Fibroblast of skin of scalp (primary cell): ENCODE results near the gene KCNJ14.

Source experiments
- DNase-seq: peaks from one replicate; pipeline ENCODE4 v3.0.0-alpha.2; 2013

The KCNJ14 gene

DNA sequence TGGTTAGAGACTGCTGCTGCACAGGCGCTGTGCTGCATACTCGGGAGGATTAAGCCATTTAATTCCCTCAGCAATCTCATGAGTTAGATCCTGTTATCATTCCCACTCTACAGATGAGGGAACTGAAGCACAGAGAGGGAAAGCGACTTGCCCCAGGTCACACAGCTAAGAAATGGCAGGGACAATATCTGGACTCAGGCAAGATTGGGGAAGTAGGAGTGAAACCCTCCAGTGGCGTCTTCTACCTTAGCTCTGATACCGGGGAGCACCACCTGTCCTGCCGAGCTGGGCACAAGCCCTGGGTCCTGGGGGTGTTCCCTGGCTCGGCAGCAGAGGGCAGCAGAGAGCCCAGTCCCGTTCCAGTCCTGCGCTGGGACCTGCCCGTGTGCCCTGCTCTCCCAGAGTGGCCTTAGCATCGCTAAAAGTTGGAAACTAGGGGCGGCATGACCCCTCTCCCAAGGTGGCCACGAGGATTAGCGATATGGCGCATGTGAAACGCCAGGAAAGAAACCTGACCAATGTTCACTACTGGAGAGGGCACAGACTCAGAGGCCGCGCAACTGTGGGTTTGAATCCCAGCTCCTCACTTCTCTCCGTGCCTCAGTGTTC, 34.3 kb downstream of the KCNJ14 start:
- peak; percentile 61 for DNase-seq

DNA sequence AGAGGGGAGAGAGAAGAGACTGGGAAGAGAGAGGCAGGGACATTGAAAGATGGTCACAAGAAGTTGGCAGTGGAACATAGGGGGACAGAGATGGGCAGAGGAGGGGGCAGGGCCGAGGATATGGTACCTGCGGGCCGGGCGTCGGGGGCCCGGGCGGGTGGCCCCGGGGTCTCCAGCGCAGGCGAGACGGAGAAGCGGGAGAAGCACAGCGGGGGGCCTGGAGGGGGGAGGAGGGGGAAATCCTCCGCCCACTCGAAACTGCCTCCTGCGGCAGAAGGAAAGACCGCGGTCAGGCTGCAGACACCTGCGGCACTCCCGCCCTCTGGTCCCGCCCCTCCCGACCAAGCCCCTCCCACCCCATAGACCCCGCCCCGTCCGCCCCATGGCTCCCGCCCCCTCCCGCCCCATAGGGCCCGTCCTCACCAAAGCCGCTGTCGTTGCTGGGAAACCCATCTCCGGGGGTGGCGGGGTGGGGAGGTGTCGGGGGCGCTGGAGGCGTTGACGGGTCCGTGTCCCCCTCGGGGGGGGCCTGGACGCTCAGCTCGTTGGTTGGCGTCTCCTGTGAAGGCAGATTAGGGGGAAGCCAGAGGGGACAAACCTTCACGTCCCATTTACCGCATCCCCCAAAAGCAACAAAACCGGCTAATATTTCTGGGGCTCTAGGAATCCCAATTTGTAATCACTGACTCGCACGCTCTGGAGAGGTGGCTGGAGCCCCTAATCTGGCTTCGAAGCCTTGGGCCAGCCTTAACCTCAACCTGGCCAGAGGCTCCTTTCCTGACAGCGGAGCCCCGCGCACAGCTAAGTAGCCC, 35.8 kb downstream of the KCNJ14 start:
- peak; percentile 23 for DNase-seq

DNA sequence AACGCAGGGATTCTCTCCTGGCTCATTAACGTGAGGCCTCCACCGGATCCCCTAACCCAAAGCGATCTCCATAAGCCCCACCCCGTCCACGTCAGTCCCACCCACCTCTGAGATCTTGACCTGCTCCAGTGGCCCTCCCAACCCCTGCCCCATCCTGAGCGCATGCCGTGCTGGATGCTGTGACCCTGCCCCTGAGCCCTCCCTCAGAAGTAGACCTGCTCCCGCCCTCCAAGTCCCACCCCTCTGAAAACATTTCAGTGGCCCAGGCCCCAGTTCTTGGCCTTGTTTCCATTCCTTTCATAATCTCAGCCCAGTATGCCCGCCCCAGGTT, 36.4 kb downstream of the KCNJ14 start:
- no peak for DNase-seq

- peak; percentile 98 for DNase-seq
Observed at GRCh38 chr19:48492925-48493717, 37.7 kb downstream of the KCNJ14 start.

DNA sequence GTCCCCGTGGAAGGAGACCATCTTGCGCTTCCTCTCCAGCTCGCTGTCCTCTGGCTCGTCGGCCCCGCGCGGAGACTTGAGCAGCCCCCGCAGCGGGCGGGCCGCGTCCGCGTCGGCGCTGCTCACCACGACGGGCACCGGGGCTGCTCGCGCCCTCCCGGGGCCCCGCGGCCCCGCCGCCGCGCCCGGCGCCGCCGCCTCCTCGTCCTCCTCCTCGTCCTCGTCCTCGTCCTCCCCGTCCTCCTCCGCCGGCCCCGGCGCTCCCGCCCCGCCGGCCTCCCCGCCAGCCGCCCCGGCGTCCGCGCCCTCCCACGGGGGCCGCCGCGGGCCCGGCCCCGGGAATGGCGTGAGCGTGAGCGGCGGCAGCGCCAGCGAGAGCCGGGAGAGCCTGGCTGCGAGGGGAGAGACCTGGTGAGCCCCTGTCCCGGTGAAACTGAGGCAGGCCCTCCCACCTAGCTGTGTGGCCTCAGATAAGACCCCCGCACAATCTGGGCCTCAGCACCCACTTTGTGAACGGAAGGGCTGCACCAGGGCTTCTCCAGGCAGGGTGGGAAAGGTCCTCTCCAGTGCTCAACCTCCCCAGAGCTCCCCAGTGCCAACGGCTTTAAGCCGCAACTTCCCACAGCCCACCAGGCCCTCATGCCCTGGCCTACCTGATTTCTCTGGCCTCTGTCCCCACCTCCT, 38.5 kb downstream of the KCNJ14 start:
- no peak for DNase-seq

- no peak for DNase-seq
Observed at GRCh38 chr19:48495396-48495795, 40.0 kb downstream of the KCNJ14 start.

GRCh38 chr19:48496959-48497727, 41.8 kb downstream of the KCNJ14 start:
- DNase-seq = no peak

- no peak for DNase-seq
Observed at GRCh38 chr19:48497728-48498594, 42.6 kb downstream of the KCNJ14 start.

DNA sequence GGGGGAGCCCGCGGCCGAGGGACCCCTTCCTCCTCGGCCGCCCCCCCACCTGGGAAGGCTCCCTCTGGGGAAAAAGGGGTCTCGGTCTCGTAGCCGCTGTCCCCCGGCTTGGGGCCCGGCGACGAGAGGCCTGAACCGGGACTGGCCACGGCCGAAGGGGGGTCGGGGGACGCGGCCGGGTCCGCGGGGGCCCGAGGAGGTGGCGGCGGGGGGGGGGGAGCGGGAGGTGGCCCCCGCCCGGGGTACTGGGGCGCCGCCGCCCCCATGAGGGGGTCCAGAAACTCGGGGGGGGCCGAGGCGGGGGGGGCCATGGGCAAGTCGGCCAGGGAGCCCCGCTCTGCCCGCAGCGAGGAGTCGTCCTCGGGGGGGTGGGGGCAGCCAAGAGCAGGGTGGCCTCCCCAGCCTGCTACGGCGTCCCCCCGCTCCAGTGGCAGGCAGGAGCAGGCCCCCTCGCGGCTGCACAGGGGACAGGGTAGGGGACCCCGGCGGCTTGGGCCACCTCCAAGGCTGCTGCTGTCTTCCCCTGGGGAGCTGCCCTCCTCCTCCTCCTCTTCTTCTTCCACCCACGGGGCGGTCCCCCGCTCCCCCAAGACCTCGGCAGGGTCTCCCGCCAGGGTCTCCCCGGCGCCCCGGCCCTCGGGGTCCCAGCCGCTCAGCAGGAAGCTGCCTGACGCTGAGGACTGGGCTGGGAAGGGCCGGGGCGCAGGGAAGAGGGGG, 43.4 kb downstream of the KCNJ14 start:
- no peak for DNase-seq

DNA sequence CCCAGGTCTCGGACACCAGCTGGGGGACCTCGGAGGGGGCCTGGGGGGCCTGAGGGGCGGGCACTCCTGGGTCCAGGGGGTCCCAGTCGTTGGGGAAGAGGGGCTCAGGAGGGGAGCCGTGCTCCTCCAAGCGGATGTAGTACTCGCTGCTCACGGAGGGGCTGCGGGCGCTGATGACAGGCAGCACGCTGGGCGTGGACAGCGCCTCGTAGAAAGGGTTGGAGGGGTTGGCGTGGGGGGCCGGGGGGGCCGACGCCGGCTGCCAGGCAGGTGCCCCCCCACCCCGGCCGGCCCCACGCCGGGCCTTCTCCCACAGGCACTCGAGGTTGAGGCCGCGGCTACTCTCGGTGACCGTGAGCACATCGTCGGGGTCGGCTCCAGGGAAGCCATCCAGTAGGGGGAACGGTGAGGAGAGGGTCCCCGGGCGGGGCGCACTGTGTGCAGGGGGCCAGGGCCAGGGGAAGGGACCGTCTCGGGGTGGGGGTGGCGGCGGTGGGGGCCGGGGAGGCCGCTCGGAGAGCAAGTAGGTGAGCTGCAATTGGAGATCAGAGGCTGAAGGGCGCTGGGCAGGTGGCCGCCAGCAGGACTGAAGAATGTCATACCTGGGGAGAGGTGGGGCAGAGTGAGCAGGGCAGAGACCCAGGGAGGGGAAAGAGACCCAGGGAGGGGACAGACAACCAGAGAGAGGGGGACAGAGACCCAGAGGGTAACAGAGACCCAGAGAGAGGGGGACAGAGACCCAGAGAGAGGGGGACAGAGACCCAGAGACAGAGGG, 44.1 kb downstream of the KCNJ14 start:
- DNase-seq = no peak

DNA sequence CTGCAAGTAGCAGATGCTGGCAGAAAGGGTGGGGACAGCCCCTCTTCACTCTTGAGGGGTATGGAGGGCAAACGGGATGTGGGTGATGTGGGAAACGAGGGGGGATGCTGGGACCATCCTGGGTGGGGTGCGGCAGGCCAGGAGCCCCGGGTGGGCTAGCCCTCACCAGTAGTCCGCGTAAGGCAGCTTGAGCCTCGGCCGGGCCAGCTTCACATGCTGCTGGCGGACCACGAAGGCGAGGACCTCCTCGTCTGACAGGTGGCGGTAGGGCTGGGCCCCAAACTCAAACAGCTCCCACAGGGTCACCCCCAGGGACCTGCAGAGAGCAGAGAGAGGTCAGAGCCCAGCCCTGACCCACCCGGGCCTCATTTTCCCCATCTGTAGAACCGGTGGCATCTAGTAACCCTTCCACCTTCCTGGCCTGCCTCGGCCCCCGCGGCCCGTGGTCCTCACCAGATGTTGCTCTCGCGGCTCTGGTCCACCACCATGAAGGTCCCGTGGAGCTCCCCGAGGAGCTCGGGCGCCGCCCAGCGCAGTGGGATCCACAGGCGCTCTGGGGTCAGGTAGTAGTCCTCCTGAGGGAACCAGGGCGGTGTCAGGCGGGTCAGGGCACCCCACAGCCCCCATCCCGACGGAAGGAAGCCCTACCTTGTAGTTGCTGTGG, 45.6 kb downstream of the KCNJ14 start:
- DNase-seq = no peak

DNA sequence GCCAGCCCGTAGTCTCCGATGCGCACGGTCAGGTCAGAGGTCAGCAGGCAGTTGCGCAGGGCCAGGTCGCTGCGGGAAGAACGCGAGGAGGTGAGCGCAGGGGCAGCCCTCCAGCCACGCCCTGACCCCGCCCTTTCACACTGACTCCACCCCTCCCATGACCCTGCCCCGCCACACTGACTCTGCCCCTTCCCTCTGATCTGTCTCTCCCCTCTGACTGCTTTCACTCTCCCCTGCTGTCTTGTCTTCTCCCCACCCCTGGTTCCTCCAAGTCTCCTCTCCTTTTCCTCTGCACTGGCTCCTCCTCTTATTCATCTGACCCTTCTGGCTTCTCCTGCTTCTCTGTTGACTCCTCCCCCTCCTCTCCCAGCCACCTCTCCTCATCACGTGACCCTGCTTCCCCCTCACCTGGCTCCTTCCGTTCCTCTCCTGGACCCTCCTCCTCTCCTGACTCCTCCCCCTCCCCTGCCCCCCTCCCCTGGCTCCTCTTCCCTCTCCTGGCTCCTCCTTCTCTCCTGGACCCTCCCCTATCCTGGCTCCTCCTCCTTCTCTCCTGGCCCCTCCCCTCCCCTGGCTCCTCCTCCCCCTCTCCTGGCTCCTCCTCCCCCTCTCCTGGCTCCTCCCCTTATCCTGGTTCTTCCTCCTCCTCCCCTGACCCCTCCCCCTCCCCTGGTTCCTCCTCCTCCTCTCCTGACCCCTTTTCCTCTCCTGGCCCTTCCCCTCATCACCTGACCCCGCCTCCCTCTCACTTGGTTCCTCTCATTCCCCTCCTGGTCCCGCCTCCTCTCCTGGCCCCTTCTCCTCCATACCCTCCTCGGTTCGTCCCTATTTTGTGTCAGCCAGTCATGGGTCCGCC, 46.3 kb downstream of the KCNJ14 start:
- DNase-seq = peak; percentile 48

DNA sequence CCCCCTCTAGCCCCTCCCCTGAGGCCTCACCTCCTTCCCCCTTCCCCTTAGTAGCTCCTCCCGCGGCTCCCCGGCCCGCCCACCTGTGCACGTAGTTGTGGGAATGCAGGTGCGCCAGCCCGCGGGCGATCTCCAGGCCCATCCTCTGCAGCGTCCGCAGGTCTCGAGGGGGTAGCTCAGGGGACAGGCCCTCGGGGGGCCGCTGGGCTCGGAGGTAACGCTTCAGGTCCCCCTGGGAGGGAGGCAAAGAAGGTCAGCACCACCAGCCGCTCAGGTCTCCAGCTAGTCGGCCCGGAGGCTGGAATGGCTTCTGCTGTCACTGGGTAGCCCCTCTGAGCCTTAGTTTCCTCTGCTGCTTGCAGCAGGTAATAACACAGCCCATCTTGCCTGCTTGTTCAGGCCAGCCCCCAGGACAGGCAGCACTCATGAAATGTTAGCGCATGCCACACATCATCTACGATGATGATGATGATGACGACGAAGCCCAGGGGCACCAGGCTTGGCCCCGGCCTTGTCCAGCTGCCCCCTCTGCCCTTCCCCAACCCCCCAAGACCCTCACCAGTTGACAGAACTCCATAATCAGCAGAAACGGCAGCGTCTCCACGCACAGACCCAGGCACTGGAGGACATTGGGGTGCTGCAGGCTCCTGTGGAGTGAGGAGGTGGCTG, 47.1 kb downstream of the KCNJ14 start:
- DNase-seq = no peak

DNA sequence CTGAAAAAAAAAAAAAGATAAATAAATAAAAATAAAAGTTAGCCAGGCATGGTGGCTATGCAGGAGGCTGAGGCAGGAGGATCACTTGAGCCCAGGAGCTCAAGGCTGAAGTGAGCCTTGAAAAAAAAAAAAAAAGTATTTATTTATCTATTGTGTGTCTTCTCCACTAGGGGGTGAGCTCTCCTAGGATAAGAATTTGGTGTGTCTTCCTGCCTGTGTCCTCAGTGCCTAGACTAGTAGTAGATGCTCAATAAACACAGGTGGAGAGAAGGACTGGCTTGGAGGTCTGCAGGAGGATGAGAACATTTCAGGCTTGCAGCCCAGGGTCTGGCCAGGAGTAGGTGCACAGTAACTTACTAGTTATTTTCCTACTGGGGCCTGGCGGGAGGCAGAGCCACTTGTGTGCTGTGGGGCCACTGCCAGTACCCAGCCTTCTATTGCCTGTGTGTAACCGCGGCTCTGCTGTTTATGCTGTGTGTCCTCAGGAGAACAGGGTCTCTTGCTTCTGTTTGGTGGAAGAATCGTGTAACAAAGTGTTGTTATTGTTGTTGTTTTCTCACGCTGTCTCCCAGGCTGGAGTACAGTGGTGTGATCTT, 50.9 kb downstream of the KCNJ14 start:
- peak; percentile 58 for DNase-seq

DNA sequence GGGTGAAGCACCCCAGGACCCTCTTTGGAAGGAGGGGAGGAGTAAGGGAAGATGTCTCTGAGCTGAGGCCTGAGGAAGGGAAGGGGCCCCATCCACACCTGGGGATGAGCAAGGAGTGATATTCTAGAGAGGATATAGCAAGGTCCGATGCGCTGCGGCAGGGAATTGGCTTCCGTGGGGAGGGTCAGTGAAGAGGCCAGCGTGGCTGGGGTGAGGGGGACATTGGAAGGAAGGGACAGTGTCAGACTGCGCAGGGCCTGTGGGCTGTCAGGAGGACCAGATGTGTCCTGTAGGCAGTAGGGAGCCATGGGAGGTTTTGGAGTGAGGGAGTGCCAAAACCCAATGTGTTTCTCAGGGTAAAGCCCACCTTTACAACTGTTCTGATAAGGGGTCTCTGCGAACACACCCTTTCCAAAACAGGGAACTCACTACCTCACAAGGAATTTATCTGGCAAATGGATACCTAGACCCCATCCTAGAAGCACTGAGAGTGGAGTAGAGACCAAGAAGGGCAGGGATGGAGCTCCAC, 52.6 kb downstream of the KCNJ14 start:
- DNase-seq = no peak

- no peak for DNase-seq
Observed at GRCh38 chr19:48508729-48509411, 53.5 kb downstream of the KCNJ14 start.
